A549 (cell line): ENCODE measurements around the gene TNIP2. TPM values are rescaled to one million over a fixed set of nuclear protein-coding genes. Genes with fewer than 3 reads are reported as not detected.

Source experiments
- ATAC-seq, 2 experiments: fragments of 200-7000 bp in 1 of 2; fragments of >200 bp in 1 of 2; cut with Nextera tagmentation in 1 of 2; cut with Tn5 transposase in 1 of 2; 3 replicates each; pipeline versions ENCODE4 v1.8.0 to v1.9.1; 2018 to 2020; ENCODE audit warnings: mild to moderate bottlenecking in 1 of 2, moderate library complexity in 1 of 2
- CTCF ChIA-PET: fragments of 300-600 bp; sonication (Branson Sonifier 250); formaldehyde crosslinking; extraction: SDS; loops from one replicate; lab custom pipeline; 2021; ENCODE audit warnings: antibody characterized with exemption, inconsistent platforms; lab: Yijun Ruan, JAX
- POLR2A ChIA-PET: fragments of 350-600 bp; formaldehyde crosslinking; extraction: SDS; loops from one replicate; lab custom pipeline; 2021; ENCODE audit warnings: antibody characterized with exemption, inconsistent platforms; lab: Yijun Ruan, JAX
- DNase-seq, 2 experiments: peaks; one replicate each; pipeline versions ENCODE4 v3.0.0 to v3.0.0-alpha.2; 2011 to 2016; ENCODE audit warnings: low read depth in 1 of 2, low spot score in 1 of 2
- FAIRE-seq: peaks from 2 replicates; lab custom pipeline; 2011; peaks lifted over from hg19 to GRCh38; lab: Jason Lieb, UNC
- H3K27ac ChIP-seq, 2 experiments: fragments of >200 bp; sonication (Bioruptor Twin); formaldehyde crosslinking; 3 replicates each; pipeline ENCODE4 v1.5.1; 2016 to 2017
- H3K4me1 ChIP-seq: fragments of >200 bp; sonication (Bioruptor Twin); formaldehyde crosslinking; 3 replicates; pipeline ENCODE4 v1.6.1; 2016
- H3K4me2 ChIP-seq: fragments of >200 bp; sonication (Bioruptor Twin); formaldehyde crosslinking; 3 replicates; pipeline ENCODE4 v1.6.1; 2016
- H3K4me3 ChIP-seq: fragments of >200 bp; sonication (Bioruptor Twin); formaldehyde crosslinking; 3 replicates; pipeline ENCODE4 v1.5.1; 2016
- H3K9me3 ChIP-seq: fragments of >200 bp; sonication (Bioruptor Twin); formaldehyde crosslinking; 3 replicates; pipeline ENCODE4 v1.6.1; 2016
- CBX2 ChIP-seq: fragments of 200-600 bp; sonication (generic); IDR thresholded peaks from 2 replicates; pipeline ENCODE4 v1.6.1; 2016; ENCODE audit warnings: low read depth, mild to moderate bottlenecking, borderline replicate concordance
- CBX8 ChIP-seq: fragments of 200-600 bp; sonication (generic); IDR thresholded peaks from 2 replicates; pipeline ENCODE4 v1.6.1; 2016
- EHMT2 ChIP-seq: fragments of 200-600 bp; sonication (generic); IDR thresholded peaks from 2 replicates; pipeline ENCODE4 v1.6.1; 2016; ENCODE audit warnings: antibody characterized with exemption, low read depth, mild to moderate bottlenecking, moderate library complexity
- EP300 ChIP-seq, 2 experiments: fragments of >200 bp; sonication (Bioruptor Twin); formaldehyde crosslinking; IDR thresholded peaks; 2 replicates in 1 of 2; 3 replicates in 1 of 2; pipeline ENCODE4 v1.6.1; 2016 to 2017
- ESRRA ChIP-seq: fragments of 150-350 bp; IDR thresholded peaks from 2 replicates; pipeline ENCODE4 v1.6.1; 2014; ENCODE audit warnings: mild to moderate bottlenecking, low read length, borderline replicate concordance
- JUN ChIP-seq, 2 experiments: fragments of >200 bp; sonication (Bioruptor Twin); formaldehyde crosslinking; IDR thresholded peaks; 2 replicates in 1 of 2; 3 replicates in 1 of 2; pipeline ENCODE4 v1.6.1; 2016 to 2017
- MAFK ChIP-seq: fragments of 450-650 bp; IDR thresholded peaks from 2 replicates; pipeline ENCODE4 v1.6.1; 2014; ENCODE audit not compliant: partially characterized antibody
- NPAS2 ChIP-seq: fragments of 250-450 bp; sonication (Bioruptor Pico); IDR thresholded peaks from 2 replicates; pipeline ENCODE4 v1.8.0; 2022; ENCODE audit warnings: mild to moderate bottlenecking, moderate library complexity, borderline replicate concordance
- TP53 ChIP-seq: fragments of 250-450 bp; sonication (Bioruptor Pico); IDR thresholded peaks from 2 replicates; pipeline ENCODE4 v1.5.0; 2021; ENCODE audit warnings: mild to moderate bottlenecking, moderate library complexity
- WGBS: methylation state at CpG from one replicate; pipeline ENCODE4 v1.1.6; 2017; ENCODE audit errors: missing lambda C conversion rate; 5-methylcytosine and 5-hydroxymethylcytosine counted together
- polyA plus RNA-seq, 4 experiments: library from polyadenylated mRNA; depleted of rRNA in 3 of 4; stranded (reverse); fragments of >200 nt; fragmentation: RNase III in 1 of 4; extraction: RNeasy Plus Mini Kit Qiagen cat#74134 plus additional on column Dnase treatment in 1 of 4; gene quantifications; 2 replicates in 3 of 4; 3 replicates in 1 of 4; pipeline ENCODE4 v1.2.3, GENCODE V29; 2011 to 2017
- TF ChIP-seq, protein P1 (sequence below): fragments of >200 bp; sonication (Bioruptor Twin); formaldehyde crosslinking; IDR thresholded peaks from 2 replicates; pipeline ENCODE4 v1.6.1; 2016
- TF ChIP-seq, protein P2 (sequence below): IDR thresholded peaks from 2 replicates; pipeline ENCODE4 v1.6.1; 2012; ENCODE audit warnings: low read depth, borderline replicate concordance

Gene TNIP2
- polyA plus RNA-seq, 2 of the 4 experiments (the other 2 are of a cell fraction) = 20.0 to 27.9 TPM

DNA sequence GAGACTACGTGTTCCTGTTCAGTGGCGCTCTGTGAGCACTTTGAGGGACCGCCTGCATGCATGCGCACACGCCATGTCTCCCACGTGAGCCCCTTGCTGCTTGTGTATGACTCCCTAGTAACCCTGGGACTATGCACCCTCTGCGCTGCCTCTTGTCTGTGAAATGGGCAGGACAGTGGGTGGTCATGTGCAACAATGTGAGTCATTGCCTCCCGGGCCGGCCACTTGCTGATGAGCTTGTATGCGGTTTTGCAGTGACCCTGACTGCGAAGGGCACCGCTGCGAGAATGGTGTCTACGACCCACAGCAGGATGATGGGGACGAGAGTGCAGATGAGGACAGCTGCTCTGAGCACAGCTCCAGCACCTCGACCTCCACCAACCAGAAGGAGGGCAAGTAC, 61.4 kb downstream of the TNIP2 start:
- H3K4me2 ChIP-seq = no peak overlapping the region
- TF ChIP-seq, protein P1, sequence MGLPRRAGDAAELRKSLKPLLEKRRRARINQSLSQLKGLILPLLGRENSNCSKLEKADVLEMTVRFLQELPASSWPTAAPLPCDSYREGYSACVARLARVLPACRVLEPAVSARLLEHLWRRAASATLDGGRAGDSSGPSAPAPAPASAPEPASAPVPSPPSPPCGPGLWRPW = no peak

DNA sequence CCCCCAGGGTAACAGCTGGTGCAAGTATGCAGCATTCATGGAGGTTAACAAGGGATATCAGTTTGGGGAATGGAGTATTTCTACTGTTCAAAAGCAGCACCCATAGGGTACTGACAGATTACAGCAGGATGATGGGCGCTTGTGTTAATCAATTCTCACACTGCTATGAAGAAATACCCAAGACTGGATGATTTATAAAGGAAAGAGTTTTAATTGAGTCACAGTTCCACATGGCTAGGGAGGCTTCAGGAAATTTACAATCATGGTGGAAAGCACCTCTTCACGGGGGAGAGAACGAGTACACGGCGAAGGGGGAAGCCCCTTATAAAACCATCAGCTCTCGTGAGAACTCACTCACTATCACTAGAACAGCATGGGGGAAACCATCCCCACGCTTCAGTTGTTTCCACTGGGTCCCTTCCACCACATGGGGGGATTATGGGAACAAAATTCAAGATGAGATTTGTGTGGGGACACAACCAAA, 64.1 kb downstream of the TNIP2 start:
- ChIA-PET CTCF (no interaction called here), POLR2A (no interaction called here)
- Histone ChIP-seq H3K4me1 (no peaks in the 10 kb centered on the region), H3K4me2 (no peak overlapping the region), H3K4me3 (no peak overlapping the region), H3K9me3 (no peaks in the 10 kb centered on the region), H3K27ac (no peak overlapping the region)
- DNase-seq = no peak
- TF ChIP-seq CBX2 (no peak), ESRRA (no peak), JUN (IDR thresholded peaks at IDR 0.05) (no peak), TP53 (CRISPR knock-in tag) (no peak), EHMT2 (no peak), EP300 (IDR thresholded peaks at IDR 0.05) (no peak), NPAS2 (CRISPR knock-in tag) (no peak), CBX8 (no peak), MAFK (no peak)
- TF ChIP-seq, protein P2, sequence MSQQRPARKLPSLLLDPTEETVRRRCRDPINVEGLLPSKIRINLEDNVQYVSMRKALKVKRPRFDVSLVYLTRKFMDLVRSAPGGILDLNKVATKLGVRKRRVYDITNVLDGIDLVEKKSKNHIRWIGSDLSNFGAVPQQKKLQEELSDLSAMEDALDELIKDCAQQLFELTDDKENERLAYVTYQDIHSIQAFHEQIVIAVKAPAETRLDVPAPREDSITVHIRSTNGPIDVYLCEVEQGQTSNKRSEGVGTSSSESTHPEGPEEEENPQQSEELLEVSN = no peak
- ATAC-seq = no peak
- WGBS = 90% methylated on average over 7 of the region's 7 CpGs
- FAIRE-seq = no peak

More for the DNA sequence above, 61.4 kb downstream of the TNIP2 start:
- ChIA-PET CTCF (no interaction called here), POLR2A (no interaction called here)
- Histone ChIP-seq H3K4me3 (no peak overlapping the region), H3K27ac (no peak overlapping the region), H3K9me3 (no peaks in the 10 kb centered on the region), H3K4me1 (no peaks in the 10 kb centered on the region)
- no peak for DNase-seq
- WGBS = 86% methylated on average over 16 of the region's 16 CpGs
- no peak for ATAC-seq
- no peak for FAIRE-seq

Other genes starting within 250 kb of the TNIP2 start
- 4.5 and 5.7 TPM in 2 replicates for gene FAM193A, start 219.7 kb downstream of the TNIP2 start, polyA plus RNA-seq (2011; rRNA removed)
- gene FAM193A, start 219.7 kb downstream of the TNIP2 start, polyA plus RNA-seq (2017; fragmentation: RNase III; extraction: RNeasy Plus Mini Kit Qiagen cat#74134 plus additional on column Dnase treatment) = 6.7 to 7.0 TPM (median 6.8 TPM) in 3 replicates
- gene SH3BP2, start 36.7 kb upstream of the TNIP2 start, polyA plus RNA-seq (2011; rRNA removed) = 6.0 and 7.1 TPM in 2 replicates
- gene SH3BP2, start 36.7 kb upstream of the TNIP2 start, polyA plus RNA-seq (2017; fragmentation: RNase III; extraction: RNeasy Plus Mini Kit Qiagen cat#74134 plus additional on column Dnase treatment) = 3.3 to 5.1 TPM (median 4.4 TPM) in 3 replicates
- gene ADD1, start 87.5 kb upstream of the TNIP2 start, polyA plus RNA-seq (2011; rRNA removed) = 59.7 and 78.6 TPM in 2 replicates
- 60.3 to 69.5 TPM (median 62.9 TPM) in 3 replicates for gene ADD1, start 87.5 kb upstream of the TNIP2 start, polyA plus RNA-seq (2017; fragmentation: RNase III; extraction: RNeasy Plus Mini Kit Qiagen cat#74134 plus additional on column Dnase treatment)
- gene NOP14, start 207.1 kb upstream of the TNIP2 start, polyA plus RNA-seq (2011; rRNA removed) = 16.2 and 18.9 TPM in 2 replicates
- 29.3 to 31.1 TPM (median 30.2 TPM) in 3 replicates for gene NOP14, start 207.1 kb upstream of the TNIP2 start, polyA plus RNA-seq (2017; fragmentation: RNase III; extraction: RNeasy Plus Mini Kit Qiagen cat#74134 plus additional on column Dnase treatment)
- gene GRK4, start 207.2 kb upstream of the TNIP2 start, polyA plus RNA-seq (2011; rRNA removed) = 0.76 and 1.1 TPM in 2 replicates
- gene GRK4, start 207.2 kb upstream of the TNIP2 start, polyA plus RNA-seq (2017; fragmentation: RNase III; extraction: RNeasy Plus Mini Kit Qiagen cat#74134 plus additional on column Dnase treatment) = 0.96 to 1.3 TPM (median 1.00 TPM) in 3 replicates